ENCODE results near the gene EHMT1. TPM values are rescaled to one million over a fixed set of nuclear protein-coding genes. Genes with fewer than 3 reads are reported as not detected.

Gene EHMT1
- total and polyA plus RNA-seq, 9 of the 15 experiments (the other 6 are each of a cell fraction or from before 2014, with no cell fraction given): 2.2 to 76.0 (median 36.4) TPM

- no peak for TF ChIP-seq ZNF780A (CRISPR knock-in tag; IDR thresholded peaks at IDR 0.05)
- TF ChIP-seq DNMT1 (IDR thresholded peaks at IDR 0.05): no peak
- peak; percentile 85 for TF ChIP-seq USF2 (CRISPR knock-in tag; IDR thresholded peaks at IDR 0.05)
- TF ChIP-seq ZNF395 (CRISPR knock-in tag; IDR thresholded peaks at IDR 0.05): no peak
- no peak for TF ChIP-seq MEF2D (tag; conservative IDR thresholded peaks at IDR 0.05; ENCODE audit: low read depth)
- TF ChIP-seq ZNF77 (CRISPR knock-in tag; IDR thresholded peaks at IDR 0.05): no peak
- TF ChIP-seq DIDO1 (tag; IDR thresholded peaks at IDR 0.05; ENCODE audit: low read depth): no peak
- no peak for TF ChIP-seq MITF (IDR thresholded peaks at IDR 0.05)
- no peak for TF ChIP-seq ZBTB2 (IDR thresholded peaks at IDR 0.05)
- TF ChIP-seq FIP1L1 (IDR thresholded peaks at IDR 0.05; ENCODE audit: low read depth, low read length, poor library complexity, severe bottlenecking): no peak
- no peak for TF ChIP-seq EHMT2 (IDR thresholded peaks at IDR 0.05)
These were observed 6.9 kb upstream of the EHMT1 start (continued) for GRCh38 chr9:137611623-137612609.
